HK-2 (cell line): ENCODE measurements around the gene SNRPA.
"Not testable (repeated sequence)": the region's sequence is repeated elsewhere in the genome, so short reads cannot be mapped to it uniquely, and the experiment has no call there.

ENCODE experiments used
- DNase-seq: peaks from one replicate; pipeline ENCODE4 v3.0.0-alpha.2; 2018; ENCODE audit not compliant: unreplicated experiment

Gene SNRPA

GRCh38 chr19:40721140-40721486 lies 29.9 kb upstream of the SNRPA start:
- no peak for DNase-seq

GRCh38 chr19:40721936-40722661 lies 28.9 kb upstream of the SNRPA start:
- DNase-seq: no peak

GRCh38 chr19:40723661-40724254 lies 27.2 kb upstream of the SNRPA start:
- no peak for DNase-seq

GRCh38 chr19:40724315-40724714 lies 26.7 kb upstream of the SNRPA start:
- DNase-seq: no peak

GRCh38 chr19:40724855-40725254 lies 26.1 kb upstream of the SNRPA start:
- no peak for DNase-seq

- DNase-seq: no peak
Observed at GRCh38 chr19:40726279-40726678, 24.7 kb upstream of the SNRPA start.

GRCh38 chr19:40730065-40730464 lies 20.9 kb upstream of the SNRPA start:
- not testable (repeated sequence) for DNase-seq

- DNase-seq: not testable (repeated sequence)
Observed at GRCh38 chr19:40732304-40732703, 18.7 kb upstream of the SNRPA start.

- no peak for DNase-seq
Observed at GRCh38 chr19:40733149-40733548, 17.9 kb upstream of the SNRPA start.

GRCh38 chr19:40735013-40735771 lies 15.8 kb upstream of the SNRPA start:
- no peak for DNase-seq

- no peak for DNase-seq
Observed at GRCh38 chr19:40736661-40737060, 14.3 kb upstream of the SNRPA start.

- DNase-seq: no peak
Observed at GRCh38 chr19:40737102-40737644, 13.8 kb upstream of the SNRPA start.

- no peak for DNase-seq
Observed at GRCh38 chr19:40739030-40739839, 11.8 kb upstream of the SNRPA start.

GRCh38 chr19:40739871-40740703 lies 10.9 kb upstream of the SNRPA start:
- DNase-seq: no peak

GRCh38 chr19:40740747-40741146 lies 10.3 kb upstream of the SNRPA start:
- no peak for DNase-seq

- no peak for DNase-seq
Observed at GRCh38 chr19:40741527-40742390, 9.2 kb upstream of the SNRPA start.

GRCh38 chr19:40742477-40742876 lies 8.5 kb upstream of the SNRPA start:
- no peak for DNase-seq

GRCh38 chr19:40742886-40743285 lies 8.1 kb upstream of the SNRPA start:
- no peak for DNase-seq

- DNase-seq: no peak
Observed at GRCh38 chr19:40743926-40744325, 7.1 kb upstream of the SNRPA start.
